GM18499 (cell line): ENCODE results near the gene CMTR1.
"Not testable (repeated sequence)": the region's sequence is repeated elsewhere in the genome, so short reads cannot be mapped to it uniquely, and the experiment has no call there.

Experiments used
- ATAC-seq: cut with Tn5 transposase; IDR thresholded peaks from one replicate; pipeline ENCODE4 v1.9.1; 2021; ENCODE audit warnings: moderate number of reproducible peaks; ENCODE audit not compliant: insufficient read depth, unreplicated experiment

CMTR1 gene

DNA sequence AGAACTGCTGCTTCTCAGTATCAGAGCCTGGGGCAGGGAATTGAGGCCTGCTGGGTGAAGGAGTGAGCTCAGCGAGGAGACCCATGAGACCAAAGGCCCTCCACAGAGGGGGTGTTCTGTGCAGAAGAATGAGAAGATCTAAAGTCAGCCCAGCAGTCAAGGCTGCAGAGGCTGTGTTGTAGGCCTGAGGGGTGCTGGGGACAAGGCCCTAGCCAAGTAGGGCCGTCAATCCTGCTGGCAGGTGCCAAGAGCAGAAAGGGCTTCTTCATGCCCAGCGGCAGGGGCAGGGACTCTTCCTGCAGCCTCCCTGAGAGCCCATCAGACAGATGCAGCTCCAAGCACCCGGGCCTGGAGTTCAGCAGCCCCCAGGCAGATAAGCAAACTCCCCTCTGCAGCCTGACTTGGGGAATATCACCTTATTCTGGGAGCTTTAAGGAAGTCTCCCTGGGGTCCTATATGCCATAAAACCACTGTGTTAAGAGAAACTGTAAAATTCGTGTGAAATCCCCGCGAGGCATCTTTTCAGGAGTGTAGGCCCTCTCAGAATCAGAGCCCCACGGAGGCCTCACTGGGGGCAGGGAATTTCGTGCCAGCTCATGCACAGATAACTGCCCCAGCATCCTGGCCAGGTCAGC is 57.6 kb downstream of the CMTR1 start:
- no peak for ATAC-seq

DNA sequence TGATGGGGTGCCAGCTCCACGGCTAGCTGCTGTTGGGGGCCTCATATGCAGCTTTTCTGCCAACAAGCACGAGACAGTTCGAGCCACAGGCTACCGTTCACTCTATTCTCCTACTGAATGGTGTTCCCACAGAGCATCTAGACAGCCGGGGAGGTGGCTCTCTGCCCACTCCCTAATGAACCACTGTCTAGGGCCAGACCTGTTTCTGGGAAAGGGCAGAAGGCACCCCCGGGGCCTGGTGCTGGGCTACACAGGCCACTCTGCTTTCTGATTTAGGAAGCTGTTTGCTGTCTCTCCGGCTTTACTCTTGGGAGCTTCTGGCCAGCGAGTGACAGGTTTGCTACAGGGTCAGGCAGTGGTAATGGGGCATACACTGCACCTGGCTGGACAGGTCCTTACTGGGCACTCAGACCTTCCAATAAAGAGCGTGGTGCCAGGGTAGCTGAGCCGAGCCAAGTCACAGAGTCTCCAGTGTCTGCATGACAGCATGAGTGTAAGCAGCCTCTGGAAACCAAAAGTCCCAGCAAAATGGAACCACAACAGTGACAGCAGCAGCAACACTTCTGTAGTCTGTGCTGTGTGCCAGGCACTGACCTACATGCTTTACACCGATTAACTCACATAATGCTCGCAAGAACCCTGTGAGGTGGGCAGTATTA is 58.3 kb downstream of the CMTR1 start:
- ATAC-seq: no peak

DNA sequence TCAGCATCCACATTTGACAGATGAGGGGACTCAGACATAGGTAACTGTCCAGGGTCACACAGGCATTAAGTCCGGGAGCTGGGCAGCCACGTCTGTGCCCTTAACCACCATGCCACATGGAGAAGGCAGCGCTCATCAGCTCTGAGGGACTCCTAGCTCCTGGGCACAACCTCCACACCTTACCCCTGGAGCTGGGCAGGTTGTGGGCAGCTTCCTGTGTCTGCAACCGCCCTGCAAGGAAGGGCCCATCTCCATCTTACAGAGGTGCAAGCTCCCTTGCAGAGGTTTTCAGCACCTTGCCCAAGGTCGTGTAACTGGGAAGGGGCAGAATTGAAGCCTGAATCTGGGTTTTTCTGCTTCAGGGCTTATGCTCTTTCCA is 58.8 kb downstream of the CMTR1 start:
- ATAC-seq: no peak

DNA sequence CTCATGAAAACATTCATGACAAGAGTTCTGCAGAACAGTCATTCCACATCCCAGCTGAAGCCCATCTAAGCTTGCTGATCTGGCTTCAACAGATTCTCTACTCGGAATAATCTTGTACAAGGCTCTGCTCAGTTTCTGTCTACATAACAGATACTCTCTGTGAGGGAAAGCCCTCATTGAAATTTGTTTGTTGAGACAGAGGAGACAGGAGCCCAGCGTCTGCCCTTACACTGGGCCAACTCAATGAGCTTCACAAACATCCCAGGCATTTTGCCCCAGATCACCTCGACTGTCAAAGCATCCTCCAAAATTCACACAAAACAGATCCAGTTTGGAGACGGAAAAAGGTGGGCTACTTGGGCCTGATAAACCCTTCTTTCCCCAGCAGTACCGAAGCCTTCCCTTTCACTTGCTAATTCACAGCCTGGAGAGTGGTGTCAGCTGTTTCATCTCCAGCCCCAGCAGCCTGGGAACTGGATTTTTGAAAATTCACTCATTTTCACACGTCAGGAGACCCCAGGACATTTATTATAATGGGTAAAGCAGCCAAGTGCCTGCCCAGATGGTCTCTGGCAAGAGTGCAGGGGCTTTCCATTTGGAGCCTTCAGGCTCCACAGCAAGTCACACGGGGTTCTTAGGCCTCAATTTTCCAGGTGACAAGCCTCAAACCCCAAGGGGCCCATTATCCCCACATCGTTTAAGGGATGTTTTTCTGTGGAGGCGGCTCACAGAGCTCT is 59.4 kb downstream of the CMTR1 start:
- no peak for ATAC-seq

DNA sequence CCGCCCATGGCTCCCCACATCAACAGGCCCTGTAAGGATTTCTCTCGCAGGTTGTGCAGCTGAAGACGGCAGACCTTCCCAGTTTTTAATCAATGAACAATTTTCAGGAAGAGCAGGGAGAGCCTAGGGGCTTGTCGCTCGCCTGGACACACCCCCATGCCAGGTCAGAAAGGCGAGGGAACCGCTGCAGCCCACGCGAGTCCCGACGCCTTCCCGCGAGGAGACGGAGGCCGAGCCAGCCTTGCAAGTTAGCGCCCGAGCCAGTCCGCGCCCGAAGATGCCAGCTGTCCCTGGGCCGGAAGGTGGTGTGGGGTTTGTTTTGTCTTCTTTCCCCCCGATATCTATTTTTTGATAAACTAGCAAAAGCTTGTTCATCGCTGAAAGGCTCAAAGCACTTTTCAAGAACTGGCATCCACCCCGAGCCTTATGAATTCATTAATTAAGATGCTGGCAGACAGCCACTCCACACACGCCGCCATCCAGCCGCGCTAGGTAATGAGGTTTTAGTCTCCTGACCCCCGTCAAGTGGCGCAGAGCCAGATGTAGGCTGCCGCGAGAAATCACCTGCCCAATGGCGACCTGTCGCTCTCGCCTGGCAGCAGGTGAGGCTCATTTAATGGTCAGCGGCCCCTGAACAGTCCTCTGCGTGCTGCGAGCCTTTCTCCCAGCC is 60.1 kb downstream of the CMTR1 start:
- ATAC-seq: no peak

DNA sequence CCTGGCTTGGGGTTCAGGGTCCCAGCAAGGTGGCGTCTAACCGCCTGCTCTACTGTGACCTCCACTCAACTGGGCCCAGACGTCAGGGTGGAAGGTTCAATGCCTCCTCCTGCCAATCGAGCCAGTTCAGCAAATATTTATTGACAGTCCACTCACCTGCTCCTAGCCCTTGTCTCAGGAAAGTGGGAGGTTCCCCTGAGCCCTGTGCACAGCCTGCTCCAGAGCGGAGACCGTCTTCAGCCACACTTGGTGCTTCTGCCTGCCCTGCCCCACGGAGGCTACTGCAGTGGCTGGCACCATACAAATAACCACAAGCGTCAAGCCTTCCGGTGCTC is 60.6 kb downstream of the CMTR1 start:
- no peak for ATAC-seq

DNA sequence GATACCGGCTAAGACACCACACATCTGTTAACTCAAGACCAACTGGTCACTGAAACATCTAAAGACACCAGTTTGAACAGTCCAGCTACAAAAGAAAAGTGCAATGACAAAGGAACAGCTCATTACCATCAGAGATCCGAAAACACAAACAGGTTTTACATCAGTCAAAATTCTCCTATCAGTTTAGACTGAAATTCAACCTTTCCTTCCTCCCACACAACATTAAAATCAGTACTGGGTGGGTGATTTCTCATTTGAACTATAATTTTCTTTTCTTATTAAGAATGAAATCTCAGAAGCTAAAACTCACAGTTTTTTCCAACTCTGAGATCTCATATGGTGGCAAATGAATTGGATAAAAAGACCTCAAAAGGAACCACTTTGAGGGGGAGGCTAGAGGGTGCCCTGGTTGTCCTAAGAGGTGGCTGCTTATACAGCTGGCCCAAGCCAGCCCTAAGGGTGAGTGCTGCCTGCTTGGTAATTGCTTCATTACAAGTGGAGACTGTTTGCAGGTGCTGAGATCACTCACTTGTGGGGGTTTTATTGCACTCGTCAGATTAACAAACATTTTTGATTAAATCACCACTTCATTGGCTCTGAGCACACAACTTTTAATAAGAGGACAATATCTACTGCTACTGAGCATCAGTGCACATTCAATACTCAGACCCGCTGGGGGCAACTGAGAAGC is 62.4 kb downstream of the CMTR1 start:
- no peak for ATAC-seq

DNA sequence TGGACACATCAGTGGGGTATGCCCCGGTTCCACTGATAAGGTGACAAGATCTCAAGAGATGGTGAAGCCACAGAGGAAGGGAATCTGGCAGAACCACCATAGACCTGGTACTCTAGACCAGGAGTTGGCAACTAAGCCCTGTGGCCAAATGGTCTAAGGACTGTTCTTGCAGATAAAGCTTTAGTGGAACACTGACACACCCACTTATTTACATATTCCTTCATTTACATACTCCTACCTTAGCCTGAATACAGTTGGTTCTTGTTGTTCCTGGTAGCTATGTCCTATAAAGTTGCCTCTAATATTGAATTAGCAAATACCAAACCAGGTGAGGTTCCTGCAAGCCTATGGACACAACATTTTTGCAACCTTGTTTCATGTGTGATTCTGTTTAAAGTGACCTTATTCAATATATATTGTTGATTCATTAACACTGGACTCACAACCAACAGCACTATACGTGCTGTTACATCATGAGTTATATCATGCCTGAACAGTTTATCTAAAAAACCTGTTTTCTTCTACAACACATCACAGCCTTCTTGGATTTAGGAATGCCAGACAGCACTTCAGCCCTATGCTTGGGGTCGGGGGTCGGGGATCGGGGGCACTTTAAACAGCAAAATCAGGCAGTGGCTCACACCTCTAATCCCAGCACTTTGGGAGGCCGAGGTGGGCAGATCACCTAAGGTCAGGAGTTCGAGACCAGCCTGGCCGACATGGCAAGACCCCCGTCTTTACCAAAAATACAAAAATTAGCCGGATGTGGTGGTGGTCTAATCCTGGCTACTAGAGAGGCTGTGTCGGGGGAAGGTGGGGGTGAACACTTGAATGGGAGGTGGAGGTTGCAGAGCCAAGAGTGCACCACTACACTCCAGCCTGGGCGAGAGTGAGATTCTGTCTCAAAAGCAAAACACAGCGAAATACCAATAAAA is 64.2 kb downstream of the CMTR1 start:
- no peak for ATAC-seq

DNA sequence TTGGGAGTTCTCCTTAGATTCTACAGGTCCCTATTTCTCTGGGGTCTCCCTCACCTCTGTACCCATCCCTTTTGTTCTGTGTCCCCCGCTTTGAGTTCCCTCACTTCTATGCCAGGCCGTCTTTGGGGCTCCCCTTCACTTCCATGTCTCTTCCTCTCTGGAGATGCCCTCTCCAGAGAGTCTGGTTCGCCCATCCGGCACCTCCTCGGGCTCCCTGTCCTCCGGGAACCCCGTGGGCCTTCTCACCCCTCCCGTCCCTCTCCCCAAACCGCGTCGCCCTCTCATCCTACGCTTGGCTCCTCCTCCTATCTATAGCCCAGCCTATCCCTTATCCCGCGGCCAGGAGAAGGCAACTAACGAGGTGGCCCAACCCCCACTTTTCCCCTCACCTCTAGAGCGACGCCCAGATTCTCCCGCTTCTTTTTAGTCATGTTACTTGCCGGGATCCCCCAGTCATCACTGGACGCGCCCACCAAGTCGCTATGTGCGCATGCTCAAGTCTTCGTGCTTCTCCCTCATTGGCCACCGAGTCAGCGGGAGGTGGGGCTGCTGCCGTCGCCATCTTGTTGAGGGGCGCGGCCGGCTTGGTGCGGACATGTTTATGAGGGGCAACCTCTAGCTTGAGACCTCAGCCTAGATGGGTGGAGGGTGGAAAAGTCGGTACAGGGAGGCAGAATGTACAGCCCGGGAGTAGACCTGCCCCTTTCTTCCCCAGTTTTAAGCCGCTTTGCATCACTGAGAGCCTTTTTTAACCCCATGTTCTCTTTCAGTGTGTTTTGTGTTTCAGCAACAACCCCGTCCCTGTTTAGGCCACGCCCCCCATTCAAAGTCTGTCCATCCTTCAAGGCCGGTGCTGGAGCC is 66.6 kb downstream of the CMTR1 start, which contains the start of gene CCDC167:
TSS of gene CCDC167 (minus strand) at position 461 of the 861 bp plus-strand sequence. CDS start at position 431, 30 bp downstream.
- peak; percentile 65 for ATAC-seq

DNA sequence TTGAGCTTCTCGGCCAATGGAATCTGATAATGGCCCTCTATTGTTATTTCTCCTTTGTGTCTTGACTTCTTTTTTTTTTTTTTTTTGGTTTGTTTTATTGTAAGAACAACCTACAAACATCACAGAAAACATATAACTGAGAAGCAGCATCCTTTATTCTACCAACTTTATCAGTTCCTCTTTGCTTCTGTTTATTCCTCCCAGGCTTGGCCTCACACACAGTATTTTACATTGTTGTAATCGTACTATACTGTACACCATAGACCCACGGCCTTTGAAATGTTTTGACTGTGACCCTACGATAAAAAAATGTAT is 67.2 kb downstream of the CMTR1 start:
- ATAC-seq: peak; percentile 4

DNA sequence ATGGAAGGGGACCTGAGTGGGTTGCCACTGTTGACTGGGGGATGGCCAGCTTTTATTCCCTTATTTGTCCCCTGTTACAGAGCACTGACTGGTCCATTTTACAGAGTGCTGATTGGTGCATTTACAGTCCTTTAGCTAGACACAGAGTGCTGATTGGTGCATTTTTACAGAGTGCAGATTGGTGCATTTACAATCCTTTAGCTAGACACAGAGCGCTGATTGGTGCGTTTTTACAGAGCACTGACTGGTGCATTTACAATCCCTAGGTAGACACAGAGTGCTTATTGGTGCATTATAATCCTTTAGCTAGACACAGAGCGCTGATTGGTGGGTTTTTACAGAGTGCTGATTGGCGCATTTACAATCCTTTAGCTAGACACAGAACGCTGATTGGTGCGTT is 67.9 kb downstream of the CMTR1 start:
- ATAC-seq: not testable (repeated sequence)

DNA sequence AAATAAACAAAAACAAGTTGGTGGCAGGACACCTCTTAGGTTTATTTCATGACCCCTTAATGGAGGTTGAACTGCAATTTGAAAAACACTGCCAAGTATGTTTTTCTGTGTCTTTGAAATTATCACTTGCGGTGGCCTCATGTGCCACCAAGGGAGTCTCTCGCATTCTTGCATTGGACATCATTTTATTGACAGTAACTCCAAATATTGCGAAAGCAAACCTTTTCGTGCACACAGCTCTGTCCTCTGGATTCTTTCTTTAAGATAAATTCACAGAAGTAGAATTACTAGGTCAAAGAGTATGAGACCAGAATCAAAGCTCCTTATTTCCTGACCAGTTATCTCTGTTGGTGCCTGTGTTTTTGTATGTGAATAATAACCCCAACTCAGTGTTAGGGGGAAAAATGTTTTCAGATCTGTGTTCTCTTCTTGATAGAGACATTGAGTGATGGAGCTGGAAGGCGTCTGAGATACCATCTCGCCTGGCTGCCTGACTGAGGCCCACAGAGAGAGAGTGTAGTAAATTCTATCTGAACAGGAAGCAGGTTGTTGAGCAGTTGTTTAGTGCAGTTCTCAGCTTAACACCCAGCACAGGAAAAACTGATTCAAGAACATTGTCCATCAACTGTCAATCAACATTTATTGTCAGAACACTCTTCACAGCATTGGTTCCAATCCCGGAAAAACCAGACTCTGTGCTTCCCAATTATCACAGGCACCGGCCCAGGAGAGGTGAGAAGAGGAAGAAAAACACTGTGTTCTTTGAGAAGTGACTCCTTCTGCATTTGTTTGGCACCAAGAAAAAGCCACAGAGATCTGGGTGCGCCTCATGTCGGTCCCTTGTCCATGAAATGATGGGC is 68.8 kb downstream of the CMTR1 start:
- no peak for ATAC-seq

DNA sequence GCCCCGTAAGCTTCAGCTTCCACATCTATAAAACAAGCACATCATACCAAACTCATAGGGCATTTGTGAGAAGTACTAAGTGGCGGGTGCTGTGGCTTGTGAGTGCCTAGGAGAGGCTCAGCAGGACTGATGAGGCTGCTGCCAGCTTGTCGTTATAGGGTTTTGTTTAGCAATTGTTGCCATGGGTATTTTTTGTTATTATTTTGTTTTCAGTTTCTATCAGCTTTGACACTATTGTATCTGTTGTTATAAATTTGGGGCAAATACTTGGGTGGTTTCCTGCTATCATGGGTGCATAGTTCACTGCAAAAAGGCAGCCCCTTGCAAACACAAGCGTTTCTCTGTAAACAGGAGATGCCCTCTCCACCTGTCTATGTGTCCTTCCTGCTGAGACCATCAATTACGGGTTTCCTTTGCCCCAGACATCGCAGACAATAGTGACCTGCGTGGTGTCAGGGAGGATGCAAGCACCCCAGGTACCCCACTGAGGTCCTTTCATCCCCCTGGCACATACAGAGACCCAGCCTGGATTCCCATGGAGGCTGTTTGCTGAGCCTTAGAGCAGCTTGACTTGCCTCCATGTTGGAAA is 69.8 kb downstream of the CMTR1 start:
- no peak for ATAC-seq

DNA sequence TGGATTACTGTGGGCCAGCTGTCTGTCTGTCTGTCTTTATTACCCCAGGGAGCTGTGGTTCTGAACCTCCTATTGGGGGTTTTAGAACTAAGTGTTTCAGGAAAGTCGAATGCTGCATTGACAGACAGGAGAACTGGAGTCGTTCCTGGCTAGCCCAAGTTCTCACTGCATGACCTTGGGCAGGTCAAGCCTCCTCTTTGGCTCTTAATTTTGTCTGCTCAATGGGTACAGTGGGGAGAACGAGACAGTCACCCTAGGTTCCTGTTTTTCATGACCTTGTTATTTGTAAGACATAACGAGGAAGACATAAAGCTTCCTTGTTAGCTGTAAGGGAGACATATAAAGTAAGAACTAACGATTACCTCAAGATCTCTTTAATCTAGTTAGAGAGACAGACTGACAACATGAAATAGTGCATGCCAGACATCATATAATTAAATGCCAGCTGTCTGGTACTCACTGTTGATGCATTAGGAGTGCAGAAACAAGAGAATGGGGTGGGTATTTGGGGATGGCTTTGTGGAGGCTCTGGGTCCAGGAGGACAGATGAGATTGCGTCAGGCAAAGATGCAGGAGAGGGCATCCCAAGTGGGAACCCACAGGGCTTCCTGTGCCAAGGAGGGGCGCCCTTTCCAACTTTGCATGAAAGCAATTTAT is 70.4 kb downstream of the CMTR1 start:
- no peak for ATAC-seq

DNA sequence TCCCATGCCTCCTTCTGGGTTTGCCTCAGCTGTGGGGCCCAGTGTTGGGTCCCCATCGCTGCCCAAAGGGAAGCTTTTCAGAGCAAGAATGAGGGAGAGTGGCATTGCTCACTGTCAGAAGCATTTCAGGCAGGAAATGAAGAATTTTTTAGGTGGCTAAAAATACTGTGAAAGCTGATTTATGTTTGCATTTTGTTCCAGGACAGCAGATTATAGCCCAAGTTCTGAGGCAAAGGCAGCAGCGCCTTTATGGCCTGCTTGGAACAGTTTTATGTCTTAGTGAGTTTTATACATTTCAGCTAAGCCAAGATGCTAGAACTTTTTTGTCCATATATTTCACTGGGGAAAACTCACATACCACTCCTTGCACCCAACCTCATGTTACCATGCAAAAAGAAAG is 71.0 kb downstream of the CMTR1 start:
- ATAC-seq: no peak

DNA sequence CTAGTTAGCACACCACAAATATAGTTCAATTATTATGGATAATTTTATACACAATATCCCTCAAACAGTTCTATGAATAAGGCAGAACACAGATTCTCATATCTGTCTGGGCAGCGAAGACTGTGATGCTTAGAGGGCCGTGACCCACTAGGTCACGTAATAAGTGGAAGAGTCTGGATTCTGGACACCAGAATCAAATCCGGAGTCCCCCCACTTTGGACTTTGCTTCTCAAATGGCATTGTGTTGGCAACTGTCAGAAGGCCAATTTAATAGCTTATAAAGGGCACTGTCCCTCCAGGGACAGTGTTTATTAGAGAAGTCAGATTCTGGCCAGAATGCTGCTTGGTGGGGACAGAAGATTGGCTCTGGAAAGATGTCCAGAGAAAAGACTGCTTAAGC is 73.5 kb downstream of the CMTR1 start:
- ATAC-seq: no peak

DNA sequence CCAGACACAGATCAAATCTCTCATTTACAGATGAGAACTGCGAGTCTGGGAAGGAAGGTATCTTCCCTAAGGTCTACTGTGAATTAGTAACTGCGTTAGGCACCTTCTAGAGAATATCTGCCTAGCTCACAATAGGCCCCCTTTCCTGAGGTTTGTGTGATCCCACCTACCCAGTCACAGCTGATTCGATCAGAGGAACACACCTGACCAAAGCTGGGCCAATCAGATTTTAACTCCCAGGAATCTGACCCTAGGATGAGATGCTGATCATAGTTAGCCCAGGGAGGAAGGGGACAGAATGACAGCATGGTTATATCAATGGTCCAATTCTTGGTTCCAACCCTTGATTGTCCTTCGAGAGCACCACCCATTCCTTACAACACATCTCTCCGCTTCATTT is 74.1 kb downstream of the CMTR1 start:
- ATAC-seq: no peak
